Stimulated activated CD8-positive, alpha-beta memory T cell treated with anti-CD3 and anti-CD28 coated beads, Interleukin-4, amount 100 ng/mL, for 1 hour (primary cell): ENCODE measurements around the gene RAB22A.
"Not testable (repeated sequence)": the region's sequence is repeated elsewhere in the genome, so short reads cannot be mapped to it uniquely, and the experiment has no call there.

ENCODE experiments used
- DNase-seq, 2 donors: peaks; one replicate each; pipeline ENCODE4 v3.0.0-alpha.2; 2020; ENCODE audit warnings: low read depth in 2 of 2, low spot score in 1 of 2

Gene RAB22A

GRCh38 chr20:58407966-58408557, 98.5 kb downstream of the RAB22A start:
- no peak for DNase-seq

- no peak for DNase-seq
Observed at GRCh38 chr20:58408603-58409246, 99.2 kb downstream of the RAB22A start.

- DNase-seq: not testable (repeated sequence)
Observed at GRCh38 chr20:58414216-58414615, 104.7 kb downstream of the RAB22A start.

- DNase-seq: not testable (repeated sequence)
Observed at GRCh38 chr20:58414786-58415185, 105.3 kb downstream of the RAB22A start.

- DNase-seq: no peak
Observed at GRCh38 chr20:58416057-58416456, 106.5 kb downstream of the RAB22A start.

GRCh38 chr20:58416835-58417234, 107.3 kb downstream of the RAB22A start:
- DNase-seq: no peak
